ENCODE data around the gene KIR3DL2.
"Not testable (repeated sequence)": the region's sequence is repeated elsewhere in the genome, so short reads cannot be mapped to it uniquely, and the experiment has no call there.

KIR3DL2 gene
- total RNA-seq, result 0.19 to 0.71 (median 0.46) reads per million in 3 experiments

GRCh38 chr19:54850061-54850640 lies at the start of gene KIR3DL2:
KIR3DL2 (plus strand) TSS chr19:54850443; CDS start chr19:54850476, 33 bp downstream.
- DNase-seq, result not testable (repeated sequence)

- DNase-seq, result no peak
These were observed 46.8 kb upstream of the KIR3DL2 start, which contains the start of gene KIR2DL4 for GRCh38 chr19:54803410-54803809. KIR2DL4 (plus strand) TSS chr19:54803610; CDS start chr19:54803652, 42 bp downstream.

- DNase-seq, result no peak
These were observed 46.1 kb upstream of the KIR3DL2 start for GRCh38 chr19:54804101-54804500.

- DNase-seq, result no peak
These were observed 45.7 kb upstream of the KIR3DL2 start for GRCh38 chr19:54804571-54804970.

GRCh38 chr19:54805665-54806515 lies 44.4 kb upstream of the KIR3DL2 start:
- no peak for DNase-seq

- DNase-seq, result no peak
These were observed 43.8 kb upstream of the KIR3DL2 start for GRCh38 chr19:54806516-54806838.

- not testable (repeated sequence) for DNase-seq
These were observed 35.7 kb upstream of the KIR3DL2 start for GRCh38 chr19:54814571-54814970.

GRCh38 chr19:54816251-54816650 lies 34.0 kb upstream of the KIR3DL2 start, which contains the start of gene KIR3DL1:
KIR3DL1 (plus strand) TSS chr19:54816468.
- not testable (repeated sequence) for DNase-seq

- DNase-seq, result no peak
These were observed 32.3 kb upstream of the KIR3DL2 start for GRCh38 chr19:54817670-54818536.

GRCh38 chr19:54824416-54824815 lies 25.8 kb upstream of the KIR3DL2 start:
- DNase-seq, result not testable (repeated sequence)

- not testable (repeated sequence) for DNase-seq
These were observed 24.9 kb upstream of the KIR3DL2 start for GRCh38 chr19:54825326-54825725.

GRCh38 chr19:54828064-54828463 lies 22.2 kb upstream of the KIR3DL2 start:
- not testable (repeated sequence) for DNase-seq

GRCh38 chr19:54832496-54832895 lies 17.7 kb upstream of the KIR3DL2 start, which contains the start of gene KIR2DS4:
KIR2DS4 (plus strand) TSS chr19:54832676.
- not testable (repeated sequence) for DNase-seq

- not testable (repeated sequence) for DNase-seq
These were observed 15.1 kb upstream of the KIR3DL2 start for GRCh38 chr19:54835126-54835525.

GRCh38 chr19:54837522-54837921 lies 12.7 kb upstream of the KIR3DL2 start:
- not testable (repeated sequence) for DNase-seq

GRCh38 chr19:54843171-54843570 lies 7.1 kb upstream of the KIR3DL2 start:
- not testable (repeated sequence) for DNase-seq

- DNase-seq, result no peak
These were observed 687 bp downstream of the KIR3DL2 start for GRCh38 chr19:54850930-54851329.

- DNase-seq, result no peak
These were observed 1.1 kb downstream of the KIR3DL2 start for GRCh38 chr19:54851353-54851752.

- not testable (repeated sequence) for DNase-seq
These were observed 5.0 kb downstream of the KIR3DL2 start for GRCh38 chr19:54855241-54855640.

- not testable (repeated sequence) for DNase-seq
These were observed 8.2 kb downstream of the KIR3DL2 start for GRCh38 chr19:54858476-54858875.

- not testable (repeated sequence) for DNase-seq
These were observed 9.2 kb downstream of the KIR3DL2 start for GRCh38 chr19:54859421-54859820.

- not testable (repeated sequence) for DNase-seq
These were observed 13.2 kb downstream of the KIR3DL2 start for GRCh38 chr19:54863459-54863858.

GRCh38 chr19:54871696-54872095 lies 21.5 kb downstream of the KIR3DL2 start:
- DNase-seq, result no peak
